ENCODE results near the gene TCTN1.

Gene TCTN1

DNA sequence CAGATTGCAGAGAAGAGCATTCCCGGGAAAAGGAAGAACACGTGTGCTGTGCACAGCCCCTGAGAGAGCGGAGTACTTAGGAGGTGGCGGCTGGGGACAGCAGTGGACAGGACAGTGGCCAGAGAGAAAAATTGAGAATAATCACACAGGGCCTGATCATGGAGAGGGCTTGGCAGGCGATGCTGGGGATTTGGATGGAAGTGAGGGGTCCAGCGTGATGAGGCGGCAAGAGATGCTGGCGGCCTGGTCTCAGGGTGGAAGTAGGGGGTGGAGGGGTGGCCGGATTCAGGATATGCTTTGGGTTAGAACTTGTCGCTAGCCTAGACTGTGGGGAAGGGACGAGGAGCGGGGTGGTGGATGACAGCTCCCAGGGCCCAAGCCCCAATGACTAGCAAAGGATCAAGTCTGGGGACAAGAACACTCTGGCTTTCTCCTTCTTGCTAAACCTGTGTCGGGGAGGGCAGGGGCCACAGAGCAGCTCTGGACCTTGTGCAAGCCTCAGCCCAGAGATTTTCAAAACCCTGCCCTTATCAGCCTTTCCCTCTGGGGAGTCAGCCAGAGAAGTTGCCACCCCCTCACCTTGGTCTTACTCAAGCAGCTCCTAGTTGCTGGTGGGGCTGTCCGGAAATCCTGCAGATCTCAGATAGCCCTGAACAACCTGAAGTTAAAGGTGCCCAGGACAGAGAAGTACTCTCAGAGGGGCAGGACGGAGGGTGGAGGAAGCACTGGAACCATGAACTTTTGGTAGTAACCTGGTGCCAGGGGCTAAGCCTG lies 73.7 kb downstream of the TCTN1 start:
- TF ChIP-seq, protein P1, sequence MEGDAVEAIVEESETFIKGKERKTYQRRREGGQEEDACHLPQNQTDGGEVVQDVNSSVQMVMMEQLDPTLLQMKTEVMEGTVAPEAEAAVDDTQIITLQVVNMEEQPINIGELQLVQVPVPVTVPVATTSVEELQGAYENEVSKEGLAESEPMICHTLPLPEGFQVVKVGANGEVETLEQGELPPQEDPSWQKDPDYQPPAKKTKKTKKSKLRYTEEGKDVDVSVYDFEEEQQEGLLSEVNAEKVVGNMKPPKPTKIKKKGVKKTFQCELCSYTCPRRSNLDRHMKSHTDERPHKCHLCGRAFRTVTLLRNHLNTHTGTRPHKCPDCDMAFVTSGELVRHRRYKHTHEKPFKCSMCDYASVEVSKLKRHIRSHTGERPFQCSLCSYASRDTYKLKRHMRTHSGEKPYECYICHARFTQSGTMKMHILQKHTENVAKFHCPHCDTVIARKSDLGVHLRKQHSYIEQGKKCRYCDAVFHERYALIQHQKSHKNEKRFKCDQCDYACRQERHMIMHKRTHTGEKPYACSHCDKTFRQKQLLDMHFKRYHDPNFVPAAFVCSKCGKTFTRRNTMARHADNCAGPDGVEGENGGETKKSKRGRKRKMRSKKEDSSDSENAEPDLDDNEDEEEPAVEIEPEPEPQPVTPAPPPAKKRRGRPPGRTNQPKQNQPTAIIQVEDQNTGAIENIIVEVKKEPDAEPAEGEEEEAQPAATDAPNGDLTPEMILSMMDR (conservative IDR thresholded peaks at IDR 0.05; ENCODE audit: control insufficient read depth, insufficient read depth, low read depth, low read length) = no peak
- H3K4me3 ChIP-seq (ENCODE audit: control insufficient read depth, low read depth, low read length) = no peak overlapping the region
- no peak for DNase-seq (ENCODE audit: low read depth)

DNA sequence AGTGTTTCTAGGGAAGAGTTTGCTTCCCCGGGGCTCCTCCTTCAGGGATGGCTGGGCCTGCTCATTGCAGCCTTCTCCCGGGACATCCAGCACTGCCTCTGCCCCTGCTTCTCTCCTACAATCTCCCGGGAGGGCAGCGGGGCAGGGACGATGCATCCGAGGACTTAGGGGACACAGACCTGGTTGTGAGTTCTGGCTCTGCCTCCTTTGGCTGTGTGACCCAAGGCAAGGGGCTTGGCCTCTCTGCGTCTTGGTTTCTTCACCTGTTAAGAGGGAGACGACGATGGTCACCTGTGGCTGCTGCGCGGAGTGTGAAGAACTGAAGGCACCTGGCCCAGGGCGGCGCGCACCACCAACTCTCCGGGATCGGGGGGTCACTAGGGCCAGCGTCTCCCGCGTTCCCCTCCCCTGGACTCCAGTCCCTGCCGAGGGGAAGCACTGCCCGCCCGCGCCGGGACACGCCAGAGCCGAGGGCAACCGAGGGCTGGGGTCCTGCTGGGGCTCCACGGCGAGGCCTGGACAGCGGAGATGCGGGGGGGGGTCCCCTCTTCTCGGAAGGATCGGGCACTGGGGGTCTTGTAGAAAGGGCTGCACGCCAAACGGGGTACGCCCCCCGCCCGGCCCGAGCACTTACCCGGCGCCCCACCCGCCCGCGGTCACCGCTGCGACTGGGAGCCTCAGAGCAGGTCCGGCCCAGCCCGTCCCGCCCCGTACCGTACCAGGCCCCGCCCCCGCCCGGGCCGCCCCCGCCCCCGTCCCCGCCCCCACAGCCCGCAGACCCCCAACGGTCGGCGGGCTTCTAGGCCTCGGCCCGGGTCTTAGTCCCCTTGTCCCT lies 74.7 kb downstream of the TCTN1 start, which contains the start of gene HVCN1:
Gene HVCN1 (minus strand): TSS at position 670 of the 835 bp plus-strand sequence. CDS start 5,870 bp downstream, outside the sequence.
- H3K4me3 ChIP-seq (ENCODE audit: control insufficient read depth, low read depth, low read length) = peak within 1 kb of the TSS; percentile 43
- TF ChIP-seq, protein P1 (conservative IDR thresholded peaks at IDR 0.05; ENCODE audit: control insufficient read depth, insufficient read depth, low read depth, low read length) = no peak
- no peak for DNase-seq (ENCODE audit: low read depth)

- TF ChIP-seq, protein P1 (conservative IDR thresholded peaks at IDR 0.05; ENCODE audit: control insufficient read depth, insufficient read depth, low read depth, low read length) = no peak
- peak; percentile 16 for DNase-seq (ENCODE audit: low read depth)
- H3K4me3 ChIP-seq (ENCODE audit: control insufficient read depth, low read depth, low read length) = peak overlapping the region; percentile 43
These were observed 75.6 kb downstream of the TCTN1 start for GRCh38 chr12:110689281-110690126.

- no peak overlapping the region for H3K4me3 ChIP-seq (ENCODE audit: control insufficient read depth, low read depth, low read length)
- DNase-seq (ENCODE audit: low read depth) = no peak
These were observed 76.2 kb downstream of the TCTN1 start for GRCh38 chr12:110690127-110690430.

DNA sequence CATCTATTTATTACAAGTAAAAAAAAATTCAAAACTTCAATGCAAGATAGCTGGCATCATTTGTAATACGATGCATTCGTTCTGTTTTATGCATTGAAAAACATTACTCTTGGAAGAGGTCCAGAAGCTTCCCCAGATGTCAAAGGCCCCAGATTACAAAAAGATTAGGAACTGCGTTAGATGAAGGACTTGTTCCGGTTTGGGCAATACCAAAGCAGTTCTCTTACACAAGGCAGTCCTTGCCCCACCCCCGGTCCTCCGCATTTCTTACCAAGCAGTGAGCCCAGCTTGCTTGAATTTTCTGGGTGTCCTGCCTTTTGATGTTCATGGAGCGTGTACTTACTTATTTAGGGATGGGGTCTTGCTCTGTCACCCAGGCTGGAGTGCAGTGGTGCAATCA lies 79.8 kb downstream of the TCTN1 start:
- no peak overlapping the region for H3K4me3 ChIP-seq (ENCODE audit: control insufficient read depth, low read depth, low read length)
- DNase-seq (ENCODE audit: low read depth) = no peak
- TF ChIP-seq, protein P1 (conservative IDR thresholded peaks at IDR 0.05; ENCODE audit: control insufficient read depth, insufficient read depth, low read depth, low read length) = no peak

More at GRCh38 chr12:110690127-110690430, 76.2 kb downstream of the TCTN1 start:
- TF ChIP-seq, protein P1 (conservative IDR thresholded peaks at IDR 0.05; ENCODE audit: control insufficient read depth, insufficient read depth, low read depth, low read length) = no peak

GRCh38 chr12:110694330-110694901 lies 80.5 kb downstream of the TCTN1 start:
- TF ChIP-seq, protein P1 (conservative IDR thresholded peaks at IDR 0.05; ENCODE audit: control insufficient read depth, insufficient read depth, low read depth, low read length) = no peak
- H3K4me3 ChIP-seq (ENCODE audit: control insufficient read depth, low read depth, low read length) = no peak overlapping the region
- no peak for DNase-seq (ENCODE audit: low read depth)
